IMR-90 (cell line): ENCODE measurements around the gene EVA1A. TPM values are rescaled to one million over a fixed set of nuclear protein-coding genes. Genes with fewer than 3 reads are reported as not detected.

Source experiments
- ATAC-seq: fragments of 200-7000 bp; cut with Tn5 transposase; 2 replicates; pipeline ENCODE4 v1.9.1; 2020; ENCODE audit warnings: low read depth, mild to moderate bottlenecking, moderate library complexity
- BruUV-seq: library from RNA; stranded (reverse); fragments of 400-500 nt; replicated peaks from 2 replicates; lab custom pipeline; 2021; lab: Mats Ljungman, UMichigan
- CTCF ChIA-PET: fragments of 300-600 bp; formaldehyde crosslinking; extraction: SDS; loops from one replicate; lab custom pipeline; 2021; ENCODE audit warnings: antibody characterized with exemption; lab: Yijun Ruan, JAX
- POLR2A ChIA-PET: fragments of 300-600 bp; sonication (Branson Sonifier 250); formaldehyde crosslinking; loops from one replicate; lab custom pipeline; 2022; ENCODE audit warnings: antibody characterized with exemption; ENCODE audit not compliant: unreplicated experiment; lab: Charles Lee
- DNase-seq: peaks from one replicate; pipeline ENCODE4 v3.0.0; 2013
- H2AFZ ChIP-seq: replicated peaks from 2 replicates; pipeline ENCODE3; 2013; ENCODE audit warnings: low read length, mild to moderate bottlenecking; ENCODE audit not compliant: poor library complexity
- H2AK5ac ChIP-seq: 2 replicates; pipeline ENCODE4 v1.6.1; 2013; ENCODE audit warnings: low read depth, low read length, inconsistent platforms
- H2AK9ac ChIP-seq: replicated peaks from 2 replicates; pipeline ENCODE3; 2013; ENCODE audit warnings: mild to moderate bottlenecking, low read depth, low read length, moderate library complexity; ENCODE audit not compliant: poor library complexity
- H2BK120ac ChIP-seq: 2 replicates; pipeline ENCODE4 v1.6.1; 2013; ENCODE audit warnings: low read depth, low read length, inconsistent platforms
- H2BK15ac ChIP-seq: 3 replicates; pipeline ENCODE4 v1.6.1; 2013; ENCODE audit warnings: low read depth, low read length, inconsistent platforms
- H2BK20ac ChIP-seq: 2 replicates; pipeline ENCODE4 v1.6.1; 2013; ENCODE audit warnings: low read depth, mild to moderate bottlenecking, inconsistent platforms, low read length, moderate library complexity
- H2BK5ac ChIP-seq: 2 replicates; pipeline ENCODE4 v1.6.1; 2013; ENCODE audit warnings: mild to moderate bottlenecking, low read depth, low read length, inconsistent platforms; ENCODE audit not compliant: poor library complexity, severe bottlenecking
- H3K14ac ChIP-seq: replicated peaks from 2 replicates; pipeline ENCODE4 v1.6.1; 2013; ENCODE audit warnings: low read depth, low read length, inconsistent platforms
- H3K18ac ChIP-seq: 2 replicates; pipeline ENCODE4 v1.6.1; 2013; ENCODE audit warnings: low read depth, low read length, control low read depth
- H3K23ac ChIP-seq: 2 replicates; pipeline ENCODE4 v1.6.1; 2013; ENCODE audit warnings: low read depth, low read length, inconsistent platforms
- H3K27ac ChIP-seq: 2 replicates; pipeline ENCODE4 v1.5.1; 2013; ENCODE audit warnings: mild to moderate bottlenecking, control low read depth, low read length; ENCODE audit not compliant: insufficient read depth
- H3K27me3 ChIP-seq: 2 replicates; pipeline ENCODE4 v1.6.1; 2013; ENCODE audit warnings: low read length; ENCODE audit not compliant: control insufficient read depth, insufficient read depth
- H3K36me3 ChIP-seq: 2 replicates; pipeline ENCODE4 v1.6.1; 2013; ENCODE audit warnings: low read length, mixed read lengths; ENCODE audit not compliant: control insufficient read depth, insufficient read depth
- H3K4ac ChIP-seq: 2 replicates; pipeline ENCODE4 v1.6.1; 2013; ENCODE audit warnings: low read depth, low read length, inconsistent platforms
- H3K4me1 ChIP-seq: 2 replicates; pipeline ENCODE4 v1.6.1; 2013; ENCODE audit warnings: low read length, mixed read lengths; ENCODE audit not compliant: control insufficient read depth, insufficient read depth
- H3K4me2 ChIP-seq: 2 replicates; pipeline ENCODE4 v1.6.1; 2013; ENCODE audit warnings: low read depth, mild to moderate bottlenecking, control low read depth, low read length, moderate library complexity
- H3K4me3 ChIP-seq: 2 replicates; pipeline ENCODE4 v1.5.1; 2013; ENCODE audit warnings: low read depth, mild to moderate bottlenecking, control low read depth, low read length, moderate library complexity; ENCODE audit not compliant: insufficient read depth
- H3K56ac ChIP-seq: 2 replicates; pipeline ENCODE4 v1.6.1; 2013; ENCODE audit warnings: low read length, inconsistent platforms; ENCODE audit not compliant: insufficient read depth; ENCODE audit errors: extremely low read depth
- H3K79me1 ChIP-seq, 2 experiments: 2 replicates each; pipeline ENCODE4 v1.6.1; 2013; ENCODE audit warnings: low read length in 2 of 2, inconsistent platforms in 1 of 2, low read depth in 1 of 2
- H3K9ac ChIP-seq: 2 replicates; pipeline ENCODE4 v1.6.1; 2013; ENCODE audit warnings: low read depth, low read length, control low read depth
- H3K9me1 ChIP-seq: 2 replicates; pipeline ENCODE4 v1.6.1; 2013; ENCODE audit warnings: low read length, inconsistent platforms; ENCODE audit not compliant: insufficient read depth
- H3K9me3 ChIP-seq: 2 replicates; pipeline ENCODE4 v1.6.1; 2013; ENCODE audit warnings: low read length; ENCODE audit not compliant: control insufficient read depth, insufficient read depth
- H4K20me1 ChIP-seq: 2 replicates; pipeline ENCODE4 v1.6.1; 2013; ENCODE audit warnings: low read length, inconsistent platforms; ENCODE audit not compliant: insufficient read depth
- H4K5ac ChIP-seq: 2 replicates; pipeline ENCODE4 v1.6.1; 2013; ENCODE audit warnings: mild to moderate bottlenecking, low read depth, low read length, control low read depth
- H4K8ac ChIP-seq, 2 experiments: 2 replicates each; pipeline ENCODE4 v1.6.1; 2013; ENCODE audit warnings: low read depth in 2 of 2, low read length in 2 of 2, control low read depth in 1 of 2, inconsistent platforms in 1 of 2
- H4K91ac ChIP-seq: 2 replicates; pipeline ENCODE4 v1.6.1; 2013; ENCODE audit warnings: low read depth, low read length, inconsistent platforms; ENCODE audit not compliant: insufficient read depth
- BHLHE40 ChIP-seq: fragments of 150-350 bp; IDR thresholded peaks from 2 replicates; pipeline ENCODE4 v1.6.1; 2016; ENCODE audit warnings: mild to moderate bottlenecking, low read depth, low read length
- CEBPB ChIP-seq: IDR thresholded peaks from 2 replicates; pipeline ENCODE4 v1.6.1; 2012; ENCODE audit warnings: low read depth, low read length, improper control_type of control experiment
- CHD1 ChIP-seq: IDR thresholded peaks from 2 replicates; pipeline ENCODE4 v1.6.1; 2012; ENCODE audit warnings: low read depth, low read length, improper control_type of control experiment
- FOS ChIP-seq: fragments of 150-350 bp; IDR thresholded peaks from 2 replicates; pipeline ENCODE4 v1.6.1; 2016; ENCODE audit warnings: low read depth, low read length
- MAFK ChIP-seq: IDR thresholded peaks from 2 replicates; pipeline ENCODE4 v1.6.1; 2012; ENCODE audit warnings: low read depth, low read length, improper control_type of control experiment
- MAZ ChIP-seq: IDR thresholded peaks from 2 replicates; pipeline ENCODE4 v1.6.1; 2012; ENCODE audit warnings: low read depth, mild to moderate bottlenecking, low read length, improper control_type of control experiment, moderate library complexity, borderline replicate concordance
- MXI1 ChIP-seq: IDR thresholded peaks from 2 replicates; pipeline ENCODE4 v1.6.1; 2012; ENCODE audit warnings: low read depth, mild to moderate bottlenecking, low read length, moderate library complexity, borderline replicate concordance
- NFE2L2 ChIP-seq: fragments of 150-350 bp; IDR thresholded peaks from 2 replicates; pipeline ENCODE4 v1.6.1; 2016; ENCODE audit warnings: low read depth, mild to moderate bottlenecking, low read length
- POLR2A ChIP-seq: IDR thresholded peaks from 2 replicates; pipeline ENCODE4 v1.6.1; 2012; ENCODE audit warnings: mild to moderate bottlenecking, low read depth, low read length
- RAD21 ChIP-seq: IDR thresholded peaks from 2 replicates; pipeline ENCODE4 v1.6.1; 2012; ENCODE audit warnings: low read length, improper control_type of control experiment
- RCOR1 ChIP-seq: IDR thresholded peaks from 2 replicates; pipeline ENCODE4 v1.6.1; 2012; ENCODE audit warnings: mild to moderate bottlenecking, low read length, improper control_type of control experiment; ENCODE audit not compliant: insufficient replicate concordance
- RFX5 ChIP-seq: IDR thresholded peaks from 2 replicates; pipeline ENCODE4 v1.8.0; 2012; ENCODE audit warnings: low read depth, mild to moderate bottlenecking, low read length, moderate library complexity
- SMC3 ChIP-seq: fragments of 150-350 bp; IDR thresholded peaks from 2 replicates; pipeline ENCODE4 v1.6.1; 2016; ENCODE audit warnings: low read depth, mild to moderate bottlenecking, antibody characterized with exemption, low read length, moderate library complexity
- WGBS, 2 experiments: methylation state at CpG; one replicate each; pipeline versions ENCODE4 v1.1.5 to v1.1.7; 2013; ENCODE audit warnings: missing lambda C conversion rate in 2 of 2; ENCODE audit not compliant: insufficient read length in 1 of 2; ENCODE audit errors: extremely low coverage in 2 of 2; 5-methylcytosine and 5-hydroxymethylcytosine counted together
- dilution Hi-C: fragments of 300-500 bp; cut with HindIII; formaldehyde crosslinking; loops from one replicate; pipeline ENCODE4 v1.14.3; 2018; ENCODE audit warnings: low sequenced_read_pairs; ENCODE audit not compliant: unreplicated experiment
- in situ Hi-C: fragments of 300-500 bp; cut with MboI; formaldehyde crosslinking; loops from 3 replicates; pipeline ENCODE4 v1.14.3; 2019; ENCODE audit warnings: low sequenced_read_pairs, inconsistent platforms, mixed read lengths
- intact Hi-C: fragments of 100-400 bp; cut with micrococcal nuclease; formaldehyde crosslinking; loops from 2 replicates; pipeline ENCODE4 v1.10.0; 2022
- polyA plus RNA-seq, 3 experiments: library from polyadenylated mRNA; depleted of rRNA; stranded (reverse); fragments of >200 nt; gene quantifications; 2 replicates each; pipeline ENCODE4 v1.2.3, GENCODE V29; 2012; ENCODE audit warnings: low replicate concordance in 1 of 3
- total RNA-seq: library from RNA; depleted of rRNA; stranded (reverse); fragments of >200 nt; gene quantifications from 2 replicates; pipeline ENCODE4 v1.2.3, GENCODE V29; 2012
- TF ChIP-seq, protein P1 (sequence below): conservative IDR thresholded peaks from 2 replicates; pipeline ENCODE4 v1.5.1; 2012; ENCODE audit warnings: mild to moderate bottlenecking, low read depth, low read length, improper control_type of control experiment
- TF ChIP-seq, protein P2 (sequence below): fragments of 150-350 bp; IDR thresholded peaks from 2 replicates; pipeline ENCODE4 v1.6.1; 2017; ENCODE audit warnings: mild to moderate bottlenecking, antibody characterized with exemption, low read length, low read depth
- TF ChIP-seq, protein P3 (sequence below): fragments of 150-350 bp; IDR thresholded peaks from 2 replicates; pipeline ENCODE4 v1.6.1; 2016; ENCODE audit warnings: low read depth, mild to moderate bottlenecking, low read length, moderate library complexity, borderline replicate concordance

Gene EVA1A
- total and polyA plus RNA-seq, 2 of the 4 experiments (the other 2 are of a cell fraction), result 54.5 to 93.7 TPM

DNA sequence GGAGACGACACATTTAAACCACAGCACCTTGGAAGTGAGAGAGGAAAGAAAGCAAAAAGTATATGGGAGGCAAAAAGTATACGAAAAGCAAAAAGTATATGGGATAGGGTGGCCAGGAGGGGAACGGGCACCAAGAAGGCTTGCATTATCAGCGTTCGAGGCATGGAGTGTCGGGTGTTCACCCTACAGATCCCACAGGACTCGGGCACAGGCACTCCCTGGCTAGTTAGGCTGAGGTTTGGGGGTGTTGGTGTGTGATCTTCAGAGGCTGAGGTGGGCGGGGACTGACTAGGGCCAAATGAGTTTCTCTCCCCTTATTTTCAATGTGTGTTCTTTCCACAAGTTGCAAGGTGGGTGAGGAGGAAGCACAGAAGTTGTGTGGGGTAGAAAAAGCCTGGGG, 86.6 kb downstream of the EVA1A start:
- in situ Hi-C loops (no loop called here), dilution Hi-C loops (loop anchor here (25.0 kb wide), 1 partner anchor 163 kb away; the partner anchor contains the start of gene MRPL19), intact Hi-C loops (no loop called here)
- Histone ChIP-seq H3K27me3 (peaks cover 18% of the 10 kb centered on the region), H4K91ac (no peak overlapping the region), H3K4me3 (no peak overlapping the region), H3K14ac (no peak overlapping the region), H2AK5ac (no peak overlapping the region), H3K4me1 (peaks cover 1% of the 10 kb centered on the region; the same call in 1 of the 2 replicates), H2BK120ac (no peak overlapping the region), H3K9ac (no peak overlapping the region), H3K4ac (no peak overlapping the region), H2AFZ (no peak overlapping the region), H2BK15ac (no peak overlapping the region), H3K9me3 (no peaks in the 10 kb centered on the region), H3K27ac (no peak overlapping the region), H3K56ac (no peak overlapping the region), H3K36me3 (no peaks in the 10 kb centered on the region), H2BK5ac (no peak overlapping the region), H3K4me2 (no peak overlapping the region), H3K18ac (no peak overlapping the region), H2BK20ac (no peak overlapping the region), H4K5ac (no peak overlapping the region), H2AK9ac (no peak overlapping the region), H3K23ac (no peak overlapping the region), H4K20me1 (no peaks in the 10 kb centered on the region), H4K8ac (no peak overlapping the region), H3K9me1 (no peaks in the 10 kb centered on the region), H3K79me1 (no peaks in the 10 kb centered on the region)
- no TSS peak for BruUV-seq
- ChIA-PET POLR2A (no interaction called here), CTCF (no interaction called here)
- no peak for TF ChIP-seq POLR2A
- no peak for TF ChIP-seq MXI1
- TF ChIP-seq, protein P1, sequence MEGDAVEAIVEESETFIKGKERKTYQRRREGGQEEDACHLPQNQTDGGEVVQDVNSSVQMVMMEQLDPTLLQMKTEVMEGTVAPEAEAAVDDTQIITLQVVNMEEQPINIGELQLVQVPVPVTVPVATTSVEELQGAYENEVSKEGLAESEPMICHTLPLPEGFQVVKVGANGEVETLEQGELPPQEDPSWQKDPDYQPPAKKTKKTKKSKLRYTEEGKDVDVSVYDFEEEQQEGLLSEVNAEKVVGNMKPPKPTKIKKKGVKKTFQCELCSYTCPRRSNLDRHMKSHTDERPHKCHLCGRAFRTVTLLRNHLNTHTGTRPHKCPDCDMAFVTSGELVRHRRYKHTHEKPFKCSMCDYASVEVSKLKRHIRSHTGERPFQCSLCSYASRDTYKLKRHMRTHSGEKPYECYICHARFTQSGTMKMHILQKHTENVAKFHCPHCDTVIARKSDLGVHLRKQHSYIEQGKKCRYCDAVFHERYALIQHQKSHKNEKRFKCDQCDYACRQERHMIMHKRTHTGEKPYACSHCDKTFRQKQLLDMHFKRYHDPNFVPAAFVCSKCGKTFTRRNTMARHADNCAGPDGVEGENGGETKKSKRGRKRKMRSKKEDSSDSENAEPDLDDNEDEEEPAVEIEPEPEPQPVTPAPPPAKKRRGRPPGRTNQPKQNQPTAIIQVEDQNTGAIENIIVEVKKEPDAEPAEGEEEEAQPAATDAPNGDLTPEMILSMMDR, result no peak
- TF ChIP-seq, protein P2, sequence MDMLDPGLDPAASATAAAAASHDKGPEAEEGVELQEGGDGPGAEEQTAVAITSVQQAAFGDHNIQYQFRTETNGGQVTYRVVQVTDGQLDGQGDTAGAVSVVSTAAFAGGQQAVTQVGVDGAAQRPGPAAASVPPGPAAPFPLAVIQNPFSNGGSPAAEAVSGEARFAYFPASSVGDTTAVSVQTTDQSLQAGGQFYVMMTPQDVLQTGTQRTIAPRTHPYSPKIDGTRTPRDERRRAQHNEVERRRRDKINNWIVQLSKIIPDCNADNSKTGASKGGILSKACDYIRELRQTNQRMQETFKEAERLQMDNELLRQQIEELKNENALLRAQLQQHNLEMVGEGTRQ, result no peak
- no peak for TF ChIP-seq NFE2L2
- TF ChIP-seq MAZ, result no peak
- no peak for TF ChIP-seq RFX5
- TF ChIP-seq RCOR1, result no peak
- TF ChIP-seq MAFK, result no peak
- TF ChIP-seq CEBPB, result no peak
- no peak for TF ChIP-seq SMC3
- no peak for TF ChIP-seq FOS
- TF ChIP-seq, protein P3, sequence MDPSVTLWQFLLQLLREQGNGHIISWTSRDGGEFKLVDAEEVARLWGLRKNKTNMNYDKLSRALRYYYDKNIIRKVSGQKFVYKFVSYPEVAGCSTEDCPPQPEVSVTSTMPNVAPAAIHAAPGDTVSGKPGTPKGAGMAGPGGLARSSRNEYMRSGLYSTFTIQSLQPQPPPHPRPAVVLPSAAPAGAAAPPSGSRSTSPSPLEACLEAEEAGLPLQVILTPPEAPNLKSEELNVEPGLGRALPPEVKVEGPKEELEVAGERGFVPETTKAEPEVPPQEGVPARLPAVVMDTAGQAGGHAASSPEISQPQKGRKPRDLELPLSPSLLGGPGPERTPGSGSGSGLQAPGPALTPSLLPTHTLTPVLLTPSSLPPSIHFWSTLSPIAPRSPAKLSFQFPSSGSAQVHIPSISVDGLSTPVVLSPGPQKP, result no peak
- TF ChIP-seq BHLHE40, result no peak
- no peak for TF ChIP-seq RAD21
- TF ChIP-seq CHD1, result no peak
- no CpG with 5 or more reads among the region's 8 CpGs for WGBS, 2 experiments
- DNase-seq, result no peak
- no peak for ATAC-seq
